Fibroblast of mammary gland (primary cell): ENCODE data around the gene SLC5A10.
"Not testable (repeated sequence)": the region's sequence is repeated elsewhere in the genome, so short reads cannot be mapped to it uniquely, and the experiment has no call there.

ENCODE experiments used
- DNase-seq: peaks from one replicate; pipeline ENCODE4 v3.0.0-alpha.2; 2010; ENCODE audit warnings: low read depth
- H3K4me3 ChIP-seq: 2 replicates; pipeline ENCODE4 v1.5.1; 2011; ENCODE audit warnings: low read depth, mild to moderate bottlenecking, low read length, moderate library complexity; ENCODE audit not compliant: control insufficient read depth
- CTCF ChIP-seq: conservative IDR thresholded peaks from 2 replicates; pipeline ENCODE4 v1.5.1; 2011; ENCODE audit warnings: low read depth, low read length, inconsistent platforms; ENCODE audit not compliant: control insufficient read depth, insufficient read depth

Gene SLC5A10

GRCh38 chr17:19017401-19017800 lies 65.4 kb downstream of the SLC5A10 start:
- no peak for TF ChIP-seq CTCF
- H3K4me3 ChIP-seq = no peak overlapping the region
- DNase-seq = no peak

- no peak for TF ChIP-seq CTCF
- H3K4me3 ChIP-seq = no peak overlapping the region
- DNase-seq = no peak
These were observed 66.0 kb downstream of the SLC5A10 start for GRCh38 chr17:19017804-19018599.

- TF ChIP-seq CTCF = no peak
- H3K4me3 ChIP-seq = no peak overlapping the region
- DNase-seq = no peak
These were observed 66.6 kb downstream of the SLC5A10 start for GRCh38 chr17:19018600-19018950.

GRCh38 chr17:19019041-19019941 lies 67.3 kb downstream of the SLC5A10 start:
- no peak for DNase-seq
- no peak for TF ChIP-seq CTCF
- no peak overlapping the region for H3K4me3 ChIP-seq

GRCh38 chr17:19020016-19020415 lies 68.1 kb downstream of the SLC5A10 start:
- H3K4me3 ChIP-seq = no peak overlapping the region
- TF ChIP-seq CTCF = no peak
- DNase-seq = no peak

GRCh38 chr17:19021011-19021621 lies 69.2 kb downstream of the SLC5A10 start:
- not testable (repeated sequence) for DNase-seq

GRCh38 chr17:19021622-19022083 lies 69.7 kb downstream of the SLC5A10 start:
- TF ChIP-seq CTCF = no peak
- DNase-seq = no peak
- H3K4me3 ChIP-seq = no peak overlapping the region

More at GRCh38 chr17:19021011-19021621, 69.2 kb downstream of the SLC5A10 start:
- not testable (repeated sequence) for H3K4me3 ChIP-seq
